ENCODE data around the gene KCNJ9. TPM values are rescaled to one million over a fixed set of nuclear protein-coding genes. Genes with fewer than 3 reads are reported as not detected.

The KCNJ9 gene
- total RNA-seq, 2 experiments from 2014 or later, result not detected

DNA sequence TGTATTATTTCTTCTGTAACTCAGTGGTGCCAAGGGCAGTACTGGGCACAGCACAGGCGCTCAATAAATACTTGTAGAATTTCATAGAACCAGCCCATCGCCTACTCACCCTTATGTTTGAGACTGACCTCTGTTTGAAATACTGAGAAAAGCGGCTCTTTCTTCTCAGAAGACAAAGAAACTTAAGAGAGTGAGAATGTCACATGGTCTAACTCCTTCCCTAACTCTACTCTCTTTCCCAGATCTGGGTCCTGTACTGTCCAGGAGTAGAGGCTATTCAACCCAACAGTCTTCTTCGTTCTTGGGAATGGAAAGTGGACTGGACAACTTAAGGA lies 12.9 kb downstream of the KCNJ9 start:
- DNase-seq, result no peak
- Mint-ChIP-seq H3K4me1 (peaks cover 33% of the 10 kb centered on the region), H3K27ac (no peak overlapping the region), H3K4me3 (no peak overlapping the region), H3K9me3 (no peaks in the 10 kb centered on the region), H3K27me3 (no peaks in the 10 kb centered on the region), H3K36me3 (ENCODE audit: low read depth) (peaks cover 7% of the 10 kb centered on the region)
- CTCF ChIA-PET, result interaction anchor here (1.1 to 1.2 kb wide), 2 partner anchors 47 to 48 kb away, joined by 3 to 4 read pairs; no protein-coding TSS in a partner anchor
- POLR2A ChIA-PET, result no interaction called here

DNA sequence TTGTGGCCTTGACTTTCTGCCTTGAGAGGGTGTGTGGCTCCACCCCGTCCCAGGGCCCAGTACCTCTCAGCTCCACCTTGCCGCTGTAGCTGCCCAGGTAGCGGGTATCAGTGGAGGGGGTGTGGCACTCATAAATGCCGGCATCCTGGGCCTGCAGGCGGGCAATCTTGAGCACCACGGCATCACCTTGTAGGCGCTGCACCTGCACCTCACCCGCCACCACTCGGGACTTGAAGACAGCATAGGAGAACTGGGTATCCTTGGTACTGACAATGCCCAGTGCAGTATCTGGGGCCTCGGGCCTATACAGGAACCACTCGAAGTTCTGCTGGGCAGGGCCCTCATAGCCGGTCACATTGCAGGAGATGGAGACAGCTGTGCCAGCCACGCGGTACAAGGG lies 13.5 kb downstream of the KCNJ9 start:
- ChIA-PET CTCF (interaction anchor here (5.1 kb wide), 1 partner anchor 9 kb away, joined by 42 read pairs; no protein-coding TSS in a partner anchor), POLR2A (no interaction called here)
- no peak overlapping the region for H3K27ac Mint-ChIP-seq
- peaks cover 7% of the 10 kb centered on the region for H3K36me3 Mint-ChIP-seq (ENCODE audit: low read depth)
- H3K4me3 Mint-ChIP-seq, result no peak overlapping the region
- no peaks in the 10 kb centered on the region for H3K27me3 Mint-ChIP-seq
- DNase-seq, result no peak
- H3K4me1 Mint-ChIP-seq, result peaks cover 38% of the 10 kb centered on the region
- no peaks in the 10 kb centered on the region for H3K9me3 Mint-ChIP-seq

DNA sequence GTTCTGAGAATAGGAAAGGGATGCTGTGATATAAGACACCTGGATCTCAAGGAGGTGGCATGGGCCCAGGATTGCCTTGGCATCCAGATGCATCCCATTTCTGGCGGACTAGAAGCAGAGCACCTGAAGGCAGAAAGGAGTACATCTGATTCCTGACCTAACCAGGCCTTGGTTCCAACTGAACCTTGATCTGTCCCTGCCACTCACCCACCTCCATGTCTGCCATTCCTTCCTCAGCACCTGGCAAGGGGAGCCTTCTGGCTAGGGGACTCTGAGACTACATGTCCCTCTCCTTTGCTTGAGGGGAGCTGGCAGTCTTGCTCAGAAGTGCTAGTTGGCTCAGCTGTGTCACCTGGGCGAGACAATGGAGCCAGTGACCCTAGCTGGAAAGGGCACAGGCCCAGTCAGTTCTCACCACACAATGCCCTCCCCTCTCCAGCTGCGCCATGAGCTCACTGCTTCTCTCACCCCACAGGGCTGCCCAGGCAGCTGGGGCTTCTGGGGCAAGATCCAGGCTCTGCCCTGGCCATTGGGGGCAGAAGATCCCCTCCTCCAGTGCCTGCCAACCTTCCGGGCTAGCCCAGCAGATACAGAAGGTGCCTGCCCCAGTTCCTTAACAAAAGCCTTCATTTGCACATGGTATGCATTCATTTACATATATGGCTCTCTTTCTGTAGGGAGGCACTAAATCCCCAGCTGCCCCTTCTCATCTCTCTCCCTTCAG lies 14.2 kb downstream of the KCNJ9 start:
- Mint-ChIP-seq H3K9me3 (no peaks in the 10 kb centered on the region), H3K4me1 (peaks cover 45% of the 10 kb centered on the region), H3K36me3 (ENCODE audit: low read depth) (peaks cover 7% of the 10 kb centered on the region), H3K4me3 (no peak overlapping the region), H3K27ac (peak overlapping the region; percentile 86), H3K27me3 (no peaks in the 10 kb centered on the region)
- POLR2A ChIA-PET, result no interaction called here
- CTCF ChIA-PET, result interaction anchor here (0.5 to 5.1 kb wide), 5 partner anchors 9 to 164 kb away, joined by 3 to 42 read pairs (median 6); no protein-coding TSS in a partner anchor
- no peak for DNase-seq

DNA sequence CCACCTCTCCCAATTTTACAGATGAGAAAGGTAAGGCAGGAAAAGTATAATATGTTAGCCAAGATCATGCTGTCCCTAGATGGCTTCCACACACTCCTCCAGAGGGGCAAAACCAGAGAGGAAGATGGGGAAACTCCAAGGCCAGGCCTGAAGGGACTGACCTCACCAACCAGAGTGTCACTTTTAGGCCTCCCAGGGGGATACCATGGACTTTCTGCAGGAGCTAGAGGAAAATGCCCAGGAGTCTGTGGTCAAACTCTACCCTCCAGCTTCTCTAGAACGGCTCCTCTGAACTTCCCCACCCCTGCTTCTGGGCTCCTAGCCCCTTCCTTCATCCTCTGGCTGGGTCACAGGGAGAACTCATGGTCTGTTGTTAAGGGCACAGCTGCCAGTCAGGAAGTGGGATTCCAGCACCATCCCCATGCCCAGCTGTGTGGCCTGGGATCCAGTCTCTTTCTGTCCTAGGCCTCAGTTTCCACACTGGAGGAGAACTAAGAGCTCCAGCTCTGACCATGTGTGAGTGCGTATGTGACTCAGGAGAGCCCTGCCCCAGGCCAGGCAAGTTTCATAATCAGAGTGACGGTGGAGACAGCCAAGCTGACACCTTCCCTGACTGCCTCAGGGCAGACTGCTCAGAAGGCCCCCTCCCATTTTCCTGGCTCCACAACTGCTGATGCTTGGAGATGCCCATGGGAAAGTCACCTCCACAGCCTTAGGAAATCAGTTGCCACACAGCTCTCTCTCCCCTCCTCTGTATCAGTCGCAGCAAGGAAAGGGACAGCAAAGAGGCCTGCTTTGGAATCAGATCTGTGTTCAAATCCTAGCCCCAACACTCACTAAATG lies 15.2 kb downstream of the KCNJ9 start:
- Mint-ChIP-seq H3K4me1 (peaks cover 53% of the 10 kb centered on the region), H3K36me3 (ENCODE audit: low read depth) (peaks cover 7% of the 10 kb centered on the region), H3K27ac (peak overlapping the region; percentile 86), H3K27me3 (no peaks in the 10 kb centered on the region), H3K4me3 (peak overlapping the region; percentile 84), H3K9me3 (no peaks in the 10 kb centered on the region)
- POLR2A ChIA-PET, result no interaction called here
- CTCF ChIA-PET, result interaction anchor here (0.8 to 5.1 kb wide), 5 partner anchors 10 to 280 kb away, joined by 4 to 42 read pairs (median 6); no protein-coding TSS in a partner anchor
- DNase-seq, result no peak

DNA sequence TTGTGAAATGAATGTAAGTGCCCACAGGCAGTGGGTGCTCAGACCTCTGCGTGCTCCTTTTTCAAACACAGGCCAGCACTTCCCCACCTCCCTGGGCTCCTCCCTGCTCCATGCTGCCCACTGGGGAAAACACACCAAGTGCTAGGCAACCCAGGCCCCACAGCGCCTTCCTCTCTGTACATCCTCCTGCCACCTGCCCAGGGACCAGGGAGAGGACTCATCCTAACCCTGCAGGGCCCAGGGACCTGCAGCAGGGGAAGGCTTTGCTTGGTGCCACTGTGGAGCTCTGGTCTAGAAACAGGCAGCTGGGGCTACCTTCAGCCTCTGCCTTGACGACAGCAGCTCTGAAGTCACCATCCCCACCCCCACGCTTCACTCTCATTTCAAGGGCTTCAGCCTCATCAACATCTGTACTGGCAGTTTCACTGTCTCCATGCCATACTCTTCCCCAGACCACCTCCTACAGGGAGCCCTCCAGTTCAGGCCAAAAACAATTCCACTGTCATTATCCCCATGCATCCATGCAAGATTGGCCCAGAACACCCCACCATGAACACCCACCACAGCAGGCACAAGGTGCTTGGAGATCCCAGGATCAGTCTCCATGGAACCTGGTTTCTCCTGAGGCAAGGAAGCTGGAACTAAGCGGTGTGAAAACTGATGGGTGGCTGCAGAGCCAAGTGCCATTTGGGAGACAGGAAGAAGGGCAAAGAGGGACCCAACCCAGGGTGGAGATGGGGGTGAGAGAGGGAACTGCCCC lies 16.0 kb downstream of the KCNJ9 start:
- no peaks in the 10 kb centered on the region for H3K27me3 Mint-ChIP-seq
- peaks cover 5% of the 10 kb centered on the region for H3K36me3 Mint-ChIP-seq (ENCODE audit: low read depth)
- no peaks in the 10 kb centered on the region for H3K9me3 Mint-ChIP-seq
- ChIA-PET POLR2A (no interaction called here), CTCF (interaction anchor here (0.8 to 5.1 kb wide), 9 partner anchors 9 to 279 kb away, joined by 3 to 42 read pairs (median 5); no protein-coding TSS in a partner anchor)
- peak overlapping the region; percentile 84 for H3K4me3 Mint-ChIP-seq
- peak overlapping the region; percentile 86 for H3K27ac Mint-ChIP-seq
- DNase-seq, result peak; percentile 29
- H3K4me1 Mint-ChIP-seq, result peaks cover 55% of the 10 kb centered on the region

DNA sequence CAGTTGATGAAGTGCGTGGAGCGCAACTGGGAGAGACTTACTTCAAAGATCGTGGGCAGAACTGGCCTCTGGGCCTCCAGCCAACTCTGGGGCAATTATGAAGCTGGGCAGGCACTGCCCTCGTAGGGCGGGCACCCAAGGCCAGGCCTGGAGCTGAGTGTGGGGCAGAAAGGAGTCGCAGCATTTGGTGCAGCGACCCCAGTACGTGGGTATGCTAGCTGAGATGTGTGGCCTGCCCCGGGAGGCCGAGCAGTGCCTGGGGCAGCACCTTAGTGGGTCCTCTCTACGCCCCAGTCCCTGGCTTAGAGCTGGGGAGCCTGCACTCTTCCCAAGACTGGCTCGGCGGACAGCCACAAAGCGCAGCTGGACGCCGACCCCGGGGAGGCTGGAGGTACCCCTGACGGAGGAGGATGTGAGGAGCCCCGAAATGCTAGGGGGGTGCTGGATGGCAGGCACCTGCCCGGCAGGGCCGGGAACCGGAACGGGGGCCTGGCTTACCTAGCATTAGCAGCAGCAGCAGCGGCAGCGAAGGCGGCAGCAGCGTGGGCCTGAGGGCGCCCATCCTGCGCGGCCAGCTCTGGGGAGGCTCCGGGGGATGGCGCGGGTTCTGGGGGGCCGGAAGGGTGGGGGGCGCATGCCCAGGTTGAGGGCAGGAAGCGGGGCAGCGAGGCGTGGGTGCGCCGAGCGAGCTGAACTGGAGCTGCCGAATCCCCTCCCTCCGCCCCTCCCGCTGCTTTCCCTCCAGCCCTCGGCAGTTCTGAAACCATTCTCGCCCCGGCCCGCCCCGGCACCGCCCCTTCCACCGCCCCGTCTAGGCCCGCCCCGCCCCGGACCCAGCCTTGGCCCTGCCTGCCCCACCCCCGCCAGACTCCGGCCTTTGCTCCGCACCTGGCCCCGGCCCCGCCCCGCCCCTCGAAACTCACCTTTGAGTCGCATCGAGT lies 16.8 kb downstream of the KCNJ9 start, which contains the start of gene IGSF8:
Gene IGSF8 (minus strand): TSS at position 709 of the 941 bp plus-strand sequence. CDS start 147 bp downstream, at position 562.
- CTCF ChIA-PET, result interaction anchor here (0.9 to 5.1 kb wide), 9 partner anchors 10 to 856 kb away, joined by 3 to 42 read pairs (median 3); no protein-coding TSS in a partner anchor
- peak within 1 kb of the TSS; percentile 84 for H3K4me3 Mint-ChIP-seq
- no peaks in the 10 kb centered on the region for H3K9me3 Mint-ChIP-seq
- POLR2A ChIA-PET, result no interaction called here
- H3K27me3 Mint-ChIP-seq, result no peaks in the 10 kb centered on the region
- H3K27ac Mint-ChIP-seq, result peak within 1 kb of the TSS; percentile 94
- H3K4me1 Mint-ChIP-seq, result peaks cover 54% of the 10 kb centered on the region
- peak; percentile 93 for DNase-seq
- peaks cover 2% of the 10 kb centered on the region for H3K36me3 Mint-ChIP-seq (ENCODE audit: low read depth)

DNA sequence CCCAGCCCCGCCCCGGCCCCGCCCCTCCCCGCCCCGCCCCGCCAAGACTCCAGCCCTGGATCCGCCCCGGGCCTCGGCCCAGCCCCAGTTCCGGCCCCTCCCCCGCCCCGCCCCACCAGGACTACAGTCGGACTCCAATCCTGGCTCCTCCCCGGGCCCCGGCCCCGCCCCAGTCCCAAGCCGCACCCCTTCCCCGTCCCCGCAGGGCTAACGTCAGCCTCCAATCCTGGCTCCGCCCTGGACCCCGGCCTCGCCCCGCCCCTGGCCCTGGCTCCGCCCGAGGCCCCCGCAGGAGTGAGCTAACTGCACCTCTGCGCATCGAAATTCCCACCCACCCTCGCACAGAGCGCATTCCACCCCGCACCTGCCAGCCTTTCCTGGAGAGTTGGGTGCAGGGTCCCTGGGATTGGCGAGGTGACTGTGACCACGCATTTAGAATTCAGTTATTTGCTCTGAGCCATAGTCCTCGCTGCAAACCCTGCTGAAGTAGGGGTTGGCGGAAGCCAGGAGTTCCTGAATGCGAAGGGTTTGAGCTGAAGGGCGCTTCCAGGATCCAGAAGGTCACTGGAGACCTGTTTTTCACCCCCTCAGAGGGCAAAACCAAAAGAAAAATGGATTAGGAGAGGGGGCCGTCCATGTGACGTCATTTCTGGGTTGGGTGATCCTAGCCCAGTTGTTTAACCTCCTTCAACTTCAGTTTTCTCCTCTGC lies 17.7 kb downstream of the KCNJ9 start:
- Mint-ChIP-seq H3K27me3 (no peaks in the 10 kb centered on the region), H3K4me3 (peak overlapping the region; percentile 77), H3K9me3 (no peaks in the 10 kb centered on the region), H3K27ac (peak overlapping the region; percentile 94), H3K36me3 (ENCODE audit: low read depth) (peaks cover 2% of the 10 kb centered on the region), H3K4me1 (peaks cover 49% of the 10 kb centered on the region)
- ChIA-PET POLR2A (no interaction called here), CTCF (interaction anchor here (1.1 to 5.1 kb wide), 5 partner anchors 9 to 855 kb away, joined by 3 to 42 read pairs (median 3); no protein-coding TSS in a partner anchor)
- DNase-seq, result peak; percentile 98

DNA sequence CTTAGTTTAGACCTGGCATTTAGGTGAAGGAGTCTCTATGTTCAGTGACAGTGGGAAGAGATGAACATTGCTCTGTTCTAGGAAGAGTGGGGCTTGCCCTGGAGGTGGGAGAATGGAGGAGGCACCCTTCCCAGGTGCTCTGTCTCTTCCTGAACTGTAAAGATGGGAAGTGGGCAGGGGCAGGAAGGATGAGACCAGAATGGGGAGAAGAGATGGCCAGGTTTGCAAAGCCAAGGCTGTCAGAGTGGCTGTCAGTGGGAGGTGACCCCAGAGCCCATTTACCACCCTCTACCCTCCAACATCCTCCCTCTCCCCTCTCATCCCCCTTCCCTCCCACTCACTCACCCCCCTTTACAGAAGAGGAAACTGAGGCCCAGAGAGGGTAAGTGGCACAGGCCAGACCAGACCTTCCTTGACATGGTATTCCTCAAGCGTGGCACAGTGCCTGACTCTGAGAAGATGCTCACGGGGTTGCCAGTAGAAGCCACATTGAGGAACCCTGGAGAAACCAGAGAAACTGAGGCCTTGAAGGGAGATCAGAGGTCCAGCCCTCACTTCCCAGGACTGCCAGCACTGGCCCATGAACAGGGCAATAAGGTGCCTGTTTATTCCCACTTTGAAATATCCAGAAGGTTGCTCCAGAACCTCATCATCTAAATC lies 18.5 kb downstream of the KCNJ9 start:
- no peaks in the 10 kb centered on the region for H3K27me3 Mint-ChIP-seq
- H3K9me3 Mint-ChIP-seq, result no peaks in the 10 kb centered on the region
- H3K4me3 Mint-ChIP-seq, result no peak overlapping the region
- ChIA-PET POLR2A (no interaction called here), CTCF (interaction anchor here (1.2 to 5.1 kb wide), 5 partner anchors 14 to 854 kb away, joined by 3 to 42 read pairs (median 3); no protein-coding TSS in a partner anchor)
- H3K4me1 Mint-ChIP-seq, result peaks cover 49% of the 10 kb centered on the region
- H3K27ac Mint-ChIP-seq, result peak overlapping the region; percentile 94
- no peaks in the 10 kb centered on the region for H3K36me3 Mint-ChIP-seq (ENCODE audit: low read depth)
- no peak for DNase-seq

DNA sequence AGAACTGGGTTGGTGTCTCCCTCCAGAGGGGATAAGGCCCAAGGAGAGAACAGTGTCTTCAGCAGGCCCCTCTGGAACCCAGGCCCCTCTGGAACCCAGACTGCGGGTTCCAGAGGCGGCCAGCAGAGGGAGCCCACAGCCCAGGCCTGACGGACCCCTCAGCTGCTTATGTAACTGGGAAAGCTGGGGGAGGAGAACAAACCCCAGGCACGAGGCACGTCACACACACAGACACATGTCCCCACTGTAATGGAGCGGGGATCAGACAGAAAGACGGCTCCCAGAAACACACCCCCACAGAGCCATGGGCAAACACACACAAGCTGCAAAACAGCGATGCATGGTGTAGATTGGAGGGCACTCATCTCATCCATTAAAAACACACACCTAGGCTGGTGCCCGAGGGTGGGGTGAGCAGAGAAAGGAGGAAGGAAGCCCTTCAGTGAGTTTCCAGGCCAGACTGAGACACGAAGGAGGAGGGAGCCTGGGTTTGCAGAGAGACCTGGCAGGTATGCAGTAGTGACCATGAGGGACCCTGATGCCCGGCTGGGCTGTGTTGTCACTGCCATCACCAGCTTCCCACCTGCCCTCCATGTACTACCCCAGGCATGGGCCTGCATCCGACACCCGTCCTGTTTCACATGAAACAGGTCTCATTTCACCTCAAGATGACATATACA lies 19.8 kb downstream of the KCNJ9 start:
- CTCF ChIA-PET, result interaction anchor here (0.5 to 3.3 kb wide), 21 partner anchors 10 to 287 kb away, joined by 3 to 16 read pairs (median 3); partner anchors contain the start of gene PEX19
- no peak overlapping the region for H3K4me3 Mint-ChIP-seq
- H3K9me3 Mint-ChIP-seq, result no peaks in the 10 kb centered on the region
- no peaks in the 10 kb centered on the region for H3K27me3 Mint-ChIP-seq
- H3K36me3 Mint-ChIP-seq (ENCODE audit: low read depth), result no peaks in the 10 kb centered on the region
- peak; percentile 69 for DNase-seq
- POLR2A ChIA-PET, result no interaction called here
- H3K27ac Mint-ChIP-seq, result peak overlapping the region; percentile 79
- peaks cover 41% of the 10 kb centered on the region for H3K4me1 Mint-ChIP-seq

DNA sequence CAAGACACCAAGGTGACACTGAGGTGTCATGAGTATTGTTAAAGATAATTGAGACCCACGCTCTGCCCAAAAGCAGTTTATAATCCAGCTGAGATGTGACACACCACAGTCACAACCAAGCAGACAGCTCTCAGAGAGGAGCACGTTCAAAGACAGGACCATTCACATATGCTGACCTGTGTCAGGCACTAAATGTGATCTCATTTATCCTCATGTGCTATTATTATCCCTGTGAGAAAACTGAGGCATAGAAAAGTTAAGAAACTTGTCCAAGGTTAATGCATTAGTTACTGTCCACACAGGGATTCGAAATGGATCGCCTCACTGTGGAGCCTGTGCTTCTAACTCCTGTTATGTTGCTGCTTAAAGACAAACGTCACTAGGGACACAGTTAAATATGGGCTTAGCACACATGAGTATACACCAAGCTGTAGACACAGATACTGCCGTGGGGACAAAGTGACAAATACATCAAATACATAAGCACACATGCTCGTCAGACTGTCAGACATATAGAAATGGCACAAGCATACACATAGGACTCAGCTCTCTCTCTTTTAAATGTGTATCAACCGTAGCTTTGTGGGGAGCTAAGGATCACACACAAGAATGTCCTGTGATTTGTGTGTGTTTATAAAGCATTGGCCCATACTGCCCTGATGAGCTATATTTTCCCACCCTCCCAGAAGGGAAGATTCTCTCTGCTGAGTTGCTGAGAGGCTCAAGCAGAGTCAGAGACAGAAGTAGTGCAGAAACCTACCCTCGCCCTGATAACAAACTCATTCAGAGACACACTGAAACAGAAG lies 20.6 kb downstream of the KCNJ9 start:
- ChIA-PET CTCF (interaction anchor here (0.6 to 3.3 kb wide), 18 partner anchors 9 to 286 kb away, joined by 3 to 16 read pairs (median 3); no protein-coding TSS in a partner anchor), POLR2A (no interaction called here)
- no peaks in the 10 kb centered on the region for H3K36me3 Mint-ChIP-seq (ENCODE audit: low read depth)
- no peaks in the 10 kb centered on the region for H3K27me3 Mint-ChIP-seq
- no peak overlapping the region for H3K4me3 Mint-ChIP-seq
- DNase-seq, result no peak
- H3K27ac Mint-ChIP-seq, result no peak overlapping the region
- H3K4me1 Mint-ChIP-seq, result peaks cover 33% of the 10 kb centered on the region
- H3K9me3 Mint-ChIP-seq, result no peaks in the 10 kb centered on the region
